CD14-positive monocyte (primary cell): ENCODE data around the gene TREM1. TPM values are rescaled to one million over a fixed set of nuclear protein-coding genes. Genes with fewer than 3 reads are reported as not detected.

ENCODE experiments used
- DNase-seq, 3 donors: peaks; one replicate each; pipeline ENCODE4 v3.0.0-alpha.2; 2011 to 2022
- H2AFZ ChIP-seq: 2 replicates; pipeline ENCODE4 v1.6.0; 2012; ENCODE audit warnings: mild to moderate bottlenecking, low read depth, low read length, inconsistent platforms; ENCODE audit not compliant: insufficient read depth, poor library complexity, severe bottlenecking
- H3K27ac ChIP-seq, 2 donors: 1 replicate in 1 of 2; 2 replicates in 1 of 2; pipeline ENCODE4 v1.5.1; 2012 to 2013; ENCODE audit warnings: low read length in 2 of 2, control low read depth in 1 of 2, inconsistent platforms in 1 of 2, low read depth in 1 of 2, mild to moderate bottlenecking in 1 of 2
- H3K27me3 ChIP-seq, 2 donors: one replicate each; pipeline versions ENCODE4 v1.6.0 to v1.6.1; 2011 to 2013; ENCODE audit warnings: low read length in 2 of 2; ENCODE audit not compliant: control insufficient read depth in 2 of 2, insufficient read depth in 2 of 2
- H3K36me3 ChIP-seq, 2 donors: replicated peaks in 1 of 2; 1 replicate in 1 of 2; 2 replicates in 1 of 2; pipeline versions ENCODE4 v1.5.1 to v1.6.1; 2012 to 2013; ENCODE audit warnings: low read length in 2 of 2, control low read depth in 1 of 2, inconsistent platforms in 1 of 2, mild to moderate bottlenecking in 1 of 2; ENCODE audit not compliant: insufficient read depth in 2 of 2, control insufficient read depth in 1 of 2
- H3K4me1 ChIP-seq, 2 donors: 1 replicate in 1 of 2; 2 replicates in 1 of 2; pipeline versions ENCODE4 v1.5.1 to v1.6.1; 2012 to 2013; ENCODE audit warnings: low read length in 2 of 2, control low read depth in 1 of 2, inconsistent platforms in 1 of 2, mild to moderate bottlenecking in 1 of 2, moderate library complexity in 1 of 2; ENCODE audit not compliant: insufficient read depth in 2 of 2, control insufficient read depth in 1 of 2
- H3K4me2 ChIP-seq: replicated peaks from 2 replicates; pipeline ENCODE3; 2012; ENCODE audit warnings: low read length, moderate library complexity, mild to moderate bottlenecking; ENCODE audit not compliant: poor library complexity, severe bottlenecking; ENCODE audit errors: extremely low read depth
- H3K4me3 ChIP-seq, 3 experiments: fragments of 200-600 bp in 1 of 3; sonication (generic) in 1 of 3; replicated peaks in 1 of 3; 1 replicate in 2 of 3; 2 replicates in 1 of 3; pipeline ENCODE4 v1.5.1; 2011 to 2013; ENCODE audit warnings: low read length in 3 of 3, mild to moderate bottlenecking in 3 of 3, control low read depth in 2 of 3, low read depth in 2 of 3, inconsistent platforms in 1 of 3, moderate library complexity in 1 of 3
- H3K79me2 ChIP-seq: 2 replicates; pipeline ENCODE4 v1.6.0; 2012; ENCODE audit warnings: mild to moderate bottlenecking, control low read depth, inconsistent platforms, low read length, moderate library complexity; ENCODE audit not compliant: insufficient read depth
- H3K9ac ChIP-seq: 2 replicates; pipeline ENCODE4 v1.6.0; 2017; ENCODE audit warnings: low read length, mild to moderate bottlenecking; ENCODE audit not compliant: insufficient read depth, poor library complexity, severe bottlenecking
- H3K9me3 ChIP-seq, 2 donors: replicated peaks in 1 of 2; 1 replicate in 1 of 2; 2 replicates in 1 of 2; pipeline versions ENCODE4 v1.5.1 to v1.6.1; 2012 to 2013; ENCODE audit warnings: low read length in 2 of 2, control low read depth in 1 of 2; ENCODE audit not compliant: control insufficient read depth in 1 of 2, insufficient read depth in 1 of 2
- H4K20me1 ChIP-seq: 2 replicates; pipeline ENCODE4 v1.6.0; 2012; ENCODE audit warnings: mild to moderate bottlenecking, low read length, control low read depth, moderate library complexity; ENCODE audit not compliant: insufficient read depth
- H3K27ac Mint-ChIP-seq, 7 donors: one replicate each; pipeline ENCODE4 v1.8.0; 2020; ENCODE audit warnings: mild to moderate bottlenecking in 7 of 7, mixed read lengths in 7 of 7, moderate library complexity in 6 of 7, inconsistent platforms in 2 of 7
- H3K27me3 Mint-ChIP-seq, 3 donors: one replicate each; pipeline ENCODE4 v1.8.0; 2021 to 2022; ENCODE audit warnings: low read depth in 3 of 3, mild to moderate bottlenecking in 3 of 3, mixed read lengths in 3 of 3, moderate library complexity in 3 of 3, inconsistent platforms in 1 of 3
- H3K36me3 Mint-ChIP-seq, 2 donors: one replicate each; pipeline ENCODE4 v1.8.0; 2020; ENCODE audit warnings: mixed read lengths in 2 of 2, inconsistent platforms in 1 of 2, mild to moderate bottlenecking in 1 of 2
- H3K4me1 Mint-ChIP-seq: one replicate; pipeline ENCODE4 v1.8.0; 2020; ENCODE audit warnings: mild to moderate bottlenecking, mixed read lengths
- H3K4me3 Mint-ChIP-seq, 2 donors: one replicate each; pipeline ENCODE4 v1.8.0; 2020; ENCODE audit warnings: mild to moderate bottlenecking in 2 of 2, mixed read lengths in 2 of 2, moderate library complexity in 1 of 2
- H3K9me3 Mint-ChIP-seq, 7 donors: one replicate each; pipeline ENCODE4 v1.8.0; 2020 to 2022; ENCODE audit warnings: mixed read lengths in 7 of 7, mild to moderate bottlenecking in 6 of 7, moderate library complexity in 6 of 7, inconsistent platforms in 2 of 7
- CTCF ChIP-seq: fragments of 200-600 bp; IDR thresholded peaks from one replicate; pipeline ENCODE4 v1.8.0; 2022; ENCODE audit warnings: antibody characterized with exemption, mild to moderate bottlenecking
- WGBS: methylation state at CpG from one replicate; pipeline ENCODE4 v1.1.5; 2013; ENCODE audit warnings: missing lambda C conversion rate; ENCODE audit not compliant: insufficient coverage; 5-methylcytosine and 5-hydroxymethylcytosine counted together
- intact Hi-C, 2 donors: fragments of 100-400 bp; cut with micrococcal nuclease; formaldehyde crosslinking; loops; one replicate each; pipeline versions ENCODE4 v1.15.0 to v1.15.1; 2023
- polyA plus RNA-seq, 3 donors: library from polyadenylated mRNA; depleted of rRNA in 1 of 3; unstranded in 2 of 3; stranded (reverse) in 1 of 3; fragments of 300-500 nt in 2 of 3; fragments of >200 nt in 1 of 3; fragmentation: Illumina TruSeq in 2 of 3; gene quantifications; 1 replicate in 2 of 3; 2 replicates in 1 of 3; pipeline ENCODE4 v1.2.3, GENCODE V29; 2012 to 2021

Gene TREM1
- polyA plus RNA-seq, 3 donors = 175 to 303 (median 240) TPM

GRCh38 chr6:41252401-41253169 lies 33.9 kb downstream of the TREM1 start:
- H3K27ac ChIP-seq = no peak overlapping the region
- peaks cover 6% of the 10 kb centered on the region for H4K20me1 ChIP-seq
- H3K4me3 ChIP-seq = no peak overlapping the region
- Mint-ChIP-seq H3K4me3 (no peak overlapping the region), H3K36me3 (peaks cover 2 to 34% of the 10 kb centered on the region in 2 donors), H3K9me3 (peaks cover 0 to 2% (median 0%) of the 10 kb centered on the region in 7 donors), H3K27ac (no peak overlapping the region), H3K4me1 (peaks cover 28% of the 10 kb centered on the region), H3K27me3 (peaks cover 0 to 2% (median 0%) of the 10 kb centered on the region in 3 donors)
- no peak overlapping the region for H2AFZ ChIP-seq
- H3K9me3 ChIP-seq = no peaks in the 10 kb centered on the region
- H3K36me3 ChIP-seq = no peaks in the 10 kb centered on the region
- no peak overlapping the region for H3K9ac ChIP-seq
- no peaks in the 10 kb centered on the region for H3K4me1 ChIP-seq
- no peak overlapping the region for H3K4me2 ChIP-seq
- H3K27me3 ChIP-seq = no peaks in the 10 kb centered on the region
- DNase-seq = no peak
- 53% methylated on average over 3 of the region's 3 CpGs for whole genome bisulfite sequencing
- TF ChIP-seq CTCF = no peak
- intact Hi-C loops = no loop called here
- H3K79me2 ChIP-seq = no peaks in the 10 kb centered on the region

DNA sequence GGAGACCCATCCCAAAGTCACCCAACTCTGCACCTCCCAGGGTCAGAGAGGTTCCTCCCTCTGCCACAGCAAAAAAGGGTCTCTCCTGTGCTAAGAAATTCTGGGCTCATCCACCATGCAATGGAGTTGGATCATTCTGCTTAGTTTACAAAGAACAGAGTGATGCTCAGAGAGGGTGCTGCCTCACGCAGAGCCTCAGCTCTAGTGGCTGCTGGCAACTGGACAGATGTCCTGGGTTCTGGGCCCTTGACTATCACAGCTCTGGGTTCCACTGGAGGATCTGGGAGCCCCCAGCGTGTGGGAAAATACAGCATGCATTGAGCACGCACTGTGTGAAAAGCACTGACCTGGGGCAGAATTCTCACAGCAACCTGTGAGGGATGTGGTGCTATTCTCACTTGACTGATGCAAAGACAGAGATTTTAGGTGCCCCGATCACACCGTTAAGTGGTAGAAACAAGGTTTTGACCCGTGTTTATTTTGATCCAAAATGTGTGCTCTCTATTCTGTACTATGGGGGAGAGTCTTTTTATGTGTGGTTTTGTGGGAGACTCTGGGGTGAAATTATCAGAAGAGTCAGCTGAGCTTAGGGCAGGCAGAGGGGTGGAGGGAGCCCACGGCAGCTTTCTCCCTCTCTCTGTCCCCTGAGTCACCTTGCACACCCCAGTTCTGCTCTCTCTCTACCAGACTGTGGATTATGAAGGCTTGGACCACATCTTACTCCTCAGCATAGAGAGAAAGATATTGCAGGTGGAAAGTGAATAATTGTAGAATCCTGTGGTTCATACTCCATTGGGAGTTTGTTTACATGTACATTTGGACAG lies 38.4 kb downstream of the TREM1 start:
- intact Hi-C loops = no loop called here
- DNase-seq = no peak

More for the DNA sequence above, 38.4 kb downstream of the TREM1 start:
- TF ChIP-seq CTCF = no peak
- Mint-ChIP-seq H3K36me3 (peaks cover 0 to 13% of the 10 kb centered on the region in 2 donors), H3K27ac (peak overlapping the region in 4 of 7 donors; percentile 39 to 72 (median 44)), H3K4me1 (peaks cover 17% of the 10 kb centered on the region), H3K4me3 (no peak overlapping the region), H3K27me3 (peaks cover 0 to 2% (median 0%) of the 10 kb centered on the region in 3 donors), H3K9me3 (peaks cover 0 to 7% (median 2%) of the 10 kb centered on the region in 7 donors)
- Histone ChIP-seq H3K4me3 (no peak overlapping the region), H4K20me1 (no peaks in the 10 kb centered on the region), H3K27ac (no peak overlapping the region), H3K4me1 (no peaks in the 10 kb centered on the region), H3K4me2 (no peak overlapping the region), H3K79me2 (no peaks in the 10 kb centered on the region), H3K9ac (no peak overlapping the region), H3K9me3 (no peaks in the 10 kb centered on the region), H2AFZ (no peak overlapping the region), H3K36me3 (no peaks in the 10 kb centered on the region), H3K27me3 (no peaks in the 10 kb centered on the region)
- WGBS = 92% methylated on average over 6 of the region's 7 CpGs
